BE2C (cell line): Measurements from ENCODE around the gene SURF2.

Experiments used
- DNase-seq: peaks from one replicate; pipeline ENCODE4 v3.0.0-alpha.2; 2020
- H3K27me3 ChIP-seq: fragments of 250-450 bp; sonication (Bioruptor Pico); 2 replicates; pipeline ENCODE4 v1.5.1; 2020; ENCODE audit warnings: mild to moderate bottlenecking
- H3K36me3 ChIP-seq: fragments of 250-450 bp; sonication (Bioruptor Pico); 2 replicates; pipeline ENCODE4 v1.5.1; 2020; ENCODE audit warnings: mild to moderate bottlenecking
- H3K4me1 ChIP-seq: fragments of 250-450 bp; sonication (Bioruptor Pico); 2 replicates; pipeline ENCODE4 v1.5.1; 2020
- H3K4me3 ChIP-seq: 2 replicates; pipeline ENCODE4 v1.5.1; 2011; ENCODE audit warnings: low read depth, low read length
- H3K9me3 ChIP-seq: fragments of 250-450 bp; sonication (Bioruptor Pico); 2 replicates; pipeline ENCODE4 v1.5.1; 2020
- CTCF ChIP-seq: IDR thresholded peaks from 2 replicates; pipeline ENCODE4 v1.5.1; 2012; ENCODE audit warnings: mild to moderate bottlenecking, low read depth, low read length

The SURF2 gene

DNA sequence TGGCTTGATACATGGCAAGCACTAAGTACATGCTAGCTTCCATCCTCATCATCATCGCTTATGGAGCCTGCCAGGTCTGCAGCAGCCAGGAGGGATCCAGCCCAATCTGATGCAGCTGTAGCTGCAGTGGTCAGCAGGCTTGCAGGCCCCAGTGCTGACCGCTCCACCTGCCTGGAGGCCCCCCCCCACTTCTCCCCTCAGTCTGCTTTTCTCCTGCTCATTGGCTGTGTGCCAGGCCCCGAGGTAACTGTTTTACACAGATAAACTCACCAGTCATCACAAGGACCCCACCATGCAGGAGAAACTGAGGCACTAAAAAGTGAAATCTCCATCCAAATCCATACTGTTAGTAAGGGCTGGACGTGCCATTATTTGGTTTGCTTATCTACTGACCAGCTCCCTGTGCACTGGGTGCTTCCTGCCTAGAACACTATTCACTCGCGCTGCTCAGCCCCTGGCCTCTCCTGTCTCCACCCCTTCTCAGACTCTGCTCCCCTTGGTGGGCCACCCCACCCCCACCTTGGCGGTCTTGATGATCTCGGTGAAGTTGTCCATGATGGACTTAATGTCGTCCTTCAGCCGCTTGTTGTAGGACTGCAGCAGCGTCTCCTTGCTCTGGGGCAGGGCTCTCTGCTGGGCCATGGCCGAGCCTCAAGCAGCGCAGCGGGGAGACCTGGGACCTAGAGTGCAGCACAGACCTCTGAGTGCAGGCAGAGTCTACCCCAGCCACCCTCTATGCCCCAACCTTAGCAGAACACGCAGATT is 10.1 kb upstream of the SURF2 start:
- H3K36me3 ChIP-seq = peaks cover 81% of the 10 kb centered on the region
- DNase-seq = no peak
- no peak for TF ChIP-seq CTCF
- H3K27me3 ChIP-seq = no peaks in the 10 kb centered on the region
- peak overlapping the region; percentile 99 for H3K4me3 ChIP-seq
- no peaks in the 10 kb centered on the region; the same call in 1 of the 2 replicates for H3K4me1 ChIP-seq
- no peaks in the 10 kb centered on the region for H3K9me3 ChIP-seq

GRCh38 chr9:133347515-133347984 is 8.8 kb upstream of the SURF2 start:
- TF ChIP-seq CTCF = no peak
- H3K36me3 ChIP-seq = peaks cover 81% of the 10 kb centered on the region
- H3K4me3 ChIP-seq = peak overlapping the region; percentile 99
- H3K27me3 ChIP-seq = no peaks in the 10 kb centered on the region
- no peaks in the 10 kb centered on the region; the same call in 1 of the 2 replicates for H3K4me1 ChIP-seq
- no peaks in the 10 kb centered on the region for H3K9me3 ChIP-seq
- DNase-seq = peak; percentile 49

DNA sequence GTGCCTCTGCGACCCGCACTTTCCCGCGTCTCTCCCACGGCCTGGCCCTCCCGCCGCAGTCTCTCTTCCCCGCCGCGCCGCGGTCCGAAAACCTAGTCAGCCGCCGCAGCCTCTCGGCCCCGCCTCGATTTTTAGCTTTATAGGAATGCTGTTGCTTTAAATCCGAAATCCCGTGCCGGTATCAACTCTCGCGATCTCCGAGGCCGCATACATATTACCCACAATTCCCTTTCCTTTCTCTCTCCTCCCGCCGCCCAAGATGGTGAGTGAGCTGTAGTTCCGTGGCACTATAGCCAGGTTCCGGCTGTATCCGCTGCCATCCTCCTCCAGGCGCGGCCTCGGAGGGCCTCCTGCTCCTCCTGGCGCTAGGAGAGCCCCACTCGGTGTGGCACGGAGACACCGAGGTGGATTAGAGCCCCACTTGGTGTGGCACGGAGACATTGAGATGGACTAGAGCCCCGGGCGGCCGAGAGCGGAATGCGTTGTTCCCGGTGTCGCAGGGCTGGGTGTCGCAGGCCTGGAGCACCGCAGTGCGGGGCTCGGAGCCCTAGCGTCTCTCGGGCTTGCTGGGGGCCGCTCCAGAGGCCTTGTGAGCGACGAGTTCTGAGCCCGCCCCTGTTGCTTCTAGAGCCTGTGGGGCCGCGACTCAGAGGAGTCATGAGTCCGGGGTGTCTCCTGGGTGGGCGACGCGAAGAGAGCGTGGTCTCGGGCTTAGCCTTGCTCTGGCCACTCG is 8.2 kb upstream of the SURF2 start, which contains the start of the genes MED22 and RPL7A:
Gene MED22, minus strand, starts transcription at position 147 of the 733 bp plus-strand sequence. CDS start 1,469 bp downstream, outside the sequence.
Gene RPL7A, plus strand, starts transcription at position 234 of the 733 bp plus-strand sequence. Its CDS starts 26 bp downstream, at position 260.
- Histone ChIP-seq H3K27me3 (no peaks in the 10 kb centered on the region), H3K4me1 (no peaks in the 10 kb centered on the region; the same call in 1 of the 2 replicates), H3K36me3 (peaks cover 78% of the 10 kb centered on the region), H3K9me3 (no peaks in the 10 kb centered on the region), H3K4me3 (peak within 1 kb of the TSS; percentile 99)
- DNase-seq = peak; percentile 95
- 0 out of 2 replicates have a peak, but pooled peaks have one; percentile 2 for TF ChIP-seq CTCF

GRCh38 chr9:133348718-133349573 is 7.4 kb upstream of the SURF2 start:
- peak overlapping the region; percentile 99 for H3K4me3 ChIP-seq
- H3K4me1 ChIP-seq = no peaks in the 10 kb centered on the region; the same call in 1 of the 2 replicates
- peaks cover 70% of the 10 kb centered on the region for H3K36me3 ChIP-seq
- DNase-seq = no peak
- no peak for TF ChIP-seq CTCF
- H3K9me3 ChIP-seq = no peaks in the 10 kb centered on the region
- H3K27me3 ChIP-seq = no peaks in the 10 kb centered on the region

DNA sequence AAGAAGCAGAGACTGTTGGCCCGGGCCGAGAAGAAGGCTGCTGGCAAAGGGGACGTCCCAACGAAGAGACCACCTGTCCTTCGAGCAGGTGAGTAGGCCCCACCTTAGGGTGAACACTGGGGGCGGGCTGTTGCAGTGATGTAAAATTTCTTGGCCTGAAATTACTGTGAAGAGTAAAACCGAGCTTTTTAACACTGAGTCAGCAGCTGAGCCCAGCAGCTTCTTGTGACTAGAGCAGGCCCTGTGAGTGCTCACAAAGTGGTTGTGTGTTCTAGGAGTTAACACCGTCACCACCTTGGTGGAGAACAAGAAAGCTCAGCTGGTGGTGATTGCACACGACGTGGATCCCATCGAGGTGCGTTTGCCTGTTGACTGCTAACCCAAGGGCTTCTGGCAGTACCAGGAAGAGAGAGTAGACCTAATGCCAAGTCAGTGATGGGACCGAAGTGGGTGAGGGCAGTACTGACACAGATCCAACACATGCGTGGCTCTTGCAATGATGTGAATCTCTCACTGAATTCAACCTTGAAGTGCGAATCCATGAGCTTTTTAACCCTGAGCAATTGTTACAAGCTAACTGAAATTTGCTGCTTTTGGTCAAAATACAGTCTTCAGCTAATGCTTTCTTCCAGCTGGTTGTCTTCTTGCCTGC is 6.3 kb upstream of the SURF2 start:
- H3K9me3 ChIP-seq = no peaks in the 10 kb centered on the region
- no peak for TF ChIP-seq CTCF
- H3K27me3 ChIP-seq = no peaks in the 10 kb centered on the region
- peaks cover 58% of the 10 kb centered on the region for H3K36me3 ChIP-seq
- no peaks in the 10 kb centered on the region; the same call in 1 of the 2 replicates for H3K4me1 ChIP-seq
- DNase-seq = no peak
- H3K4me3 ChIP-seq = peak overlapping the region; percentile 99
